Adrenal gland (tissue), 12 donors: ENCODE results near the gene CCDC17. TPM values are rescaled to one million over a fixed set of nuclear protein-coding genes. Genes with fewer than 3 reads are reported as not detected.

Experiments
- DNase-seq, 7 donors: peaks; one replicate each; pipeline ENCODE4 v3.0.0-alpha.2; 2019 to 2020
- H3K27ac ChIP-seq, 5 donors: fragments of 200-600 bp; sonication (generic) in 4 of 5; 1 replicate in 3 of 5; 2 replicates in 2 of 5; pipeline versions ENCODE4 v1.5.1 to v1.8.0; 2016 to 2020; ENCODE audit warnings: mild to moderate bottlenecking in 1 of 5
- H3K27me3 ChIP-seq: fragments of 200-600 bp; 2 replicates; pipeline ENCODE4 v1.8.0; 2021
- H3K36me3 ChIP-seq, 2 donors: fragments of 200-600 bp; replicated peaks in 1 of 2; 1 replicate in 1 of 2; 2 replicates in 1 of 2; pipeline versions ENCODE4 v1.5.1 to v1.8.0; 2018 to 2022
- H3K4me1 ChIP-seq, 2 donors: fragments of 200-600 bp; replicated peaks in 1 of 2; 1 replicate in 1 of 2; 2 replicates in 1 of 2; pipeline versions ENCODE4 v1.5.1 to v1.8.0; 2018 to 2021
- H3K4me3 ChIP-seq, 4 donors: fragments of 200-600 bp; sonication (generic) in 3 of 4; one replicate each; pipeline ENCODE4 v1.5.1; 2016 to 2018
- H3K9me3 ChIP-seq, 3 donors: fragments of 200-600 bp; sonication (generic) in 1 of 3; replicated peaks in 1 of 3; 1 replicate in 2 of 3; 2 replicates in 1 of 3; pipeline versions ENCODE4 v1.5.1 to v1.8.0; 2016 to 2021
- POLR2A ChIP-seq, 2 donors: fragments of 450-650 bp; IDR thresholded peaks; one replicate each; pipeline ENCODE4 v1.6.1; 2017; ENCODE audit warnings: antibody characterized with exemption in 2 of 2, mild to moderate bottlenecking in 2 of 2, moderate library complexity in 1 of 2
- WGBS, 4 donors: extraction: QIAGEN DNeasy Blood & Tissue Kit in 2 of 4; methylation state at CpG; one replicate each; pipeline versions ENCODE4 v1.1.5 to v1.1.7; 2013 to 2017; 5-methylcytosine and 5-hydroxymethylcytosine counted together
- intact Hi-C, 2 donors: fragments of 100-400 bp; cut with DNase I; formaldehyde crosslinking; loops; one replicate each; pipeline versions ENCODE4 v1.14.1 to v1.15.0; 2022 to 2023
- polyA plus RNA-seq, 3 donors: library from polyadenylated mRNA; stranded (reverse); fragments of 200-250 nt in 2 of 3; fragments of 350-450 nt in 1 of 3; fragmentation: Illumina TruSeq in 1 of 3; extraction: RNeasy Lipid Tissue Mini Kit (QIAGEN cat#74804) in 1 of 3; gene quantifications; one replicate each; pipeline ENCODE4 v1.2.3, GENCODE V29; 2013 to 2014
- total RNA-seq, 9 donors: library from RNA; depleted of rRNA in 4 of 9; stranded (reverse); fragments of >200 nt in 4 of 9; fragments of 120-200 nt in 1 of 9; fragmentation: NEBNext Ultra II Directional in 1 of 9; extraction: Animal tissue kit (Norgen Biotek cat#: 25700) in 1 of 9; gene quantifications; one replicate each; pipeline versions ENCODE4 v1.1.0 to v1.2.4, GENCODE V29; 2013 to 2023
- TF ChIP-seq, protein P1 (sequence below), 6 experiments: fragments of 450-650 bp in 4 of 6; fragments of 200-600 bp in 2 of 6; sonication (generic) in 1 of 6; IDR thresholded peaks; 1 replicate in 5 of 6; 2 replicates in 1 of 6; pipeline versions ENCODE4 v1.5.1 to v1.8.0; 2016 to 2021; ENCODE audit warnings: antibody characterized with exemption in 6 of 6, mild to moderate bottlenecking in 2 of 6, moderate library complexity in 1 of 6
- donor health status: healthy with polysubstance abuse.
- donor health status: Bipolar disorder and iron deficiency.
- donor health status: DM: yes; HTN: yes; CAD: no.
- donor health status: DM: no; HTN: no; CAD: no.
- donor health status: DM: no; HTN: no; CAD: no.
- donor health status: DM: yes; HTN: yes; CAD: no.

The CCDC17 gene
- total and polyA plus RNA-seq, 12 donors: 0.24 to 4.2 (median 1.8) TPM; not detected in 1

DNA sequence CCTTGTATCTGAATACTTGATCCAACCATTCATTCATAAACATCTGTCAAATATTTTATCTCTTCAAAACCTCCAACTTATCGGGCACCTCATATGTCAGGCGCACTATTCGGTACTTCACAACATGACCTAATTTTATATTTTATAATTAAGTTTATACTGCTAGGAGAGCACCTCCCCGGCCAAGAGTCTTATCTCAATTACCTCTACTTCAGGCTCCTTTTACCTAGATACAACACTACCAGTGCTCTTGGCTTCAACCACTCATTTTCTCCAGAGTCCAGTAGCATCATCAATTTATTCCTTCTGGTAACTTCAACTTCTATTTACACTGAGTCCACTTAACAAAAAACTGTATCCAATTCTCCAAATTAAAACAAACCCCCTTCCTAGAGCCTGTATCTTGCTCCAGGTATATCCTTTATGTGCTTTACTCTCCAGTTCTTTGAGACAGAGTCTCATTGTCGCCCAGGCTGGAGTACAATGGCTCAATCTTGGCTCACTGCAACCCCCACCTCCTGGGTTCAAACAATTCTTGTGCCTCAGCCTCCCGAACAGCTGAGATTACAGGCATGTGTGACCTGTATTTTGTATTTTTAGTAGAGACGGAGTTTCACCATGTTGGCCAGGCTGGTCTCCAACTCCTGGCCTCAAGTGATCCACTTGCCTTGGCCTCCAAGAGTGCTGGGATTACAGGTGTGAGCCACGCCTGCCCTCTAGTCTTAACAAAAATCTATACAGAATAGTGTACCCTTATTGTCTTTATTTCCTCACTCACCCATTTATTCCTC, 43.7 kb upstream of the CCDC17 start:
- no peaks in the 10 kb centered on the region for H3K9me3 ChIP-seq
- H3K4me3 ChIP-seq: no peak overlapping the region
- TF ChIP-seq, protein P1, sequence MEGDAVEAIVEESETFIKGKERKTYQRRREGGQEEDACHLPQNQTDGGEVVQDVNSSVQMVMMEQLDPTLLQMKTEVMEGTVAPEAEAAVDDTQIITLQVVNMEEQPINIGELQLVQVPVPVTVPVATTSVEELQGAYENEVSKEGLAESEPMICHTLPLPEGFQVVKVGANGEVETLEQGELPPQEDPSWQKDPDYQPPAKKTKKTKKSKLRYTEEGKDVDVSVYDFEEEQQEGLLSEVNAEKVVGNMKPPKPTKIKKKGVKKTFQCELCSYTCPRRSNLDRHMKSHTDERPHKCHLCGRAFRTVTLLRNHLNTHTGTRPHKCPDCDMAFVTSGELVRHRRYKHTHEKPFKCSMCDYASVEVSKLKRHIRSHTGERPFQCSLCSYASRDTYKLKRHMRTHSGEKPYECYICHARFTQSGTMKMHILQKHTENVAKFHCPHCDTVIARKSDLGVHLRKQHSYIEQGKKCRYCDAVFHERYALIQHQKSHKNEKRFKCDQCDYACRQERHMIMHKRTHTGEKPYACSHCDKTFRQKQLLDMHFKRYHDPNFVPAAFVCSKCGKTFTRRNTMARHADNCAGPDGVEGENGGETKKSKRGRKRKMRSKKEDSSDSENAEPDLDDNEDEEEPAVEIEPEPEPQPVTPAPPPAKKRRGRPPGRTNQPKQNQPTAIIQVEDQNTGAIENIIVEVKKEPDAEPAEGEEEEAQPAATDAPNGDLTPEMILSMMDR (IDR thresholded peaks at IDR 0.05): no peak
- TF ChIP-seq POLR2A (IDR thresholded peaks at IDR 0.05): no peak
- no peaks in the 10 kb centered on the region for H3K36me3 ChIP-seq
- 72 to 81% (median 74%) methylated on average over 8 of the region's 8 CpGs for WGBS, 4 donors
- no peak for DNase-seq
- no peaks in the 10 kb centered on the region for H3K27me3 ChIP-seq
- H3K4me1 ChIP-seq: peaks cover 18 to 38% of the 10 kb centered on the region in 2 donors
- intact Hi-C loops: no loop called here
- no peak overlapping the region for H3K27ac ChIP-seq

DNA sequence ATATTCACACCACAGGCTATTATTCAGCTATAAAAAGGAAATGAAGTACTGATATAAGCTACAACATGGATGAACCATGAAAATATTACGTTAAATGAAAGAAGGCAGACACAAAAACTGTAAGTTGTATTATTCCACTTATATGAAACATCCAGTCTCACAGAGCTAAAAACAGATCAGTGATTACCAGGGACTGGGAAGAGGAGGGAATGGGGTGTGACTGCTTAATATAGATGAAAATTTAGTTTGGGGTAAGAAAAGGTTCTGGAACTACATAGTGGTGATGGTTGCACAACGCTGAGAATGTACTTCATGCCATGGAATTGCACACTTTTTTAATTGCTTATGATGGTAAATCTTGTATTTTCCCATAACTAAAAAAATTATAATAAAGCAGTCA, 43.0 kb upstream of the CCDC17 start:
- DNase-seq: no peak
- Histone ChIP-seq H3K27ac (no peak overlapping the region), H3K27me3 (no peaks in the 10 kb centered on the region), H3K4me3 (no peak overlapping the region), H3K4me1 (peaks cover 21 to 44% of the 10 kb centered on the region in 2 donors), H3K9me3 (no peaks in the 10 kb centered on the region), H3K36me3 (no peaks in the 10 kb centered on the region)
- intact Hi-C loops: no loop called here
- TF ChIP-seq, protein P1 (IDR thresholded peaks at IDR 0.05): no peak
- TF ChIP-seq POLR2A (IDR thresholded peaks at IDR 0.05): no peak
- WGBS, 4 donors: 84 to 89% (median 88%) methylated on average over 2 of the region's 2 CpGs

DNA sequence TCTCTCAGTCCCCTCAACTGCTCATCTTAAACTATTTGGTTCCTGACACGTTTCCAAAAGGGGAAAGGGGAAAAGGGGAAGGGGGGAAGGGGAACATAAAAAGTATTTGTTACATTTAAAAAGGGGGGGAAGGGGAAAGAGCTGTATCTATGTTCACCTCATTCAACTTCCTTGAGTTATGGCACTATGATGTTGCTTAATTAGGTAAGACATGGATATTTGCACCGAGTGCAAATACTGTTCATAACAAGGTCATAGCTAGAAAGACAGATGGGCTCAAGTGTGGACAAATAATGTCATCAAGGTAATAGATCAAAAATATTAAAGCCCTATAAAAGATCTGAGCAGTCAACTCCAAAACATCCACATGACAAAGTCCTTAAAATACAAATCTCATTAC, 36.5 kb upstream of the CCDC17 start:
- H3K4me1 ChIP-seq: peaks cover 3 to 13% of the 10 kb centered on the region in 2 donors
- H3K27ac ChIP-seq: no peak overlapping the region
- no peaks in the 10 kb centered on the region for H3K27me3 ChIP-seq
- WGBS, 4 donors: 37 to 54% (median 46%) methylated on average over 2 of the region's 2 CpGs
- no peak for DNase-seq
- no peak overlapping the region for H3K4me3 ChIP-seq
- H3K36me3 ChIP-seq: peaks cover 0 to 49% of the 10 kb centered on the region in 2 donors
- no peaks in the 10 kb centered on the region for H3K9me3 ChIP-seq
- intact Hi-C loops: no loop called here
- TF ChIP-seq, protein P1 (IDR thresholded peaks at IDR 0.05): no peak
- TF ChIP-seq POLR2A (IDR thresholded peaks at IDR 0.05): no peak

DNA sequence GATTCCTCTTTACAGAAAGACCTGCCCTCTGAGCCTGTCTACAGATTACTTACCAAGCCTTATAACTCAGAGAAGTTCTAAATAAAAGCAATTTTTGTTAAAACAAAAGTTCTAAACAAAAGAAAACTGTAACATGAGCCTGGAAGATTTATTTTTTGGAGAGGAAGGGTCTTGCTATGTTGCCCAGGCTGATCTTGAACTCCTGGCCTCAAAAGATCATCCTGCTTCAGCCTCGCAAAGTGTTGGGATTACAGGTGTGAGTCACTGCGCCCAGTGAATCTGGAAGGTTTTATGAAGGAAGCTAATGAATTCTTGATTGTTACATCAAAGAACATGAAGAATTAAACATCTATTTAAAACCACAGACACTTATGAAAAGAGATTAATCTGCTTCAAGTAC, 35.4 kb upstream of the CCDC17 start:
- Histone ChIP-seq H3K4me3 (no peak overlapping the region), H3K9me3 (no peaks in the 10 kb centered on the region), H3K36me3 (peaks cover 0 to 60% of the 10 kb centered on the region in 2 donors), H3K4me1 (peaks cover 3 to 13% of the 10 kb centered on the region in 2 donors), H3K27ac (no peak overlapping the region), H3K27me3 (no peaks in the 10 kb centered on the region)
- no peak for DNase-seq
- WGBS, 4 donors: 97 to 100% (median 98%) methylated on average over 2 of the region's 2 CpGs
- TF ChIP-seq, protein P1 (IDR thresholded peaks at IDR 0.05): no peak
- no peak for TF ChIP-seq POLR2A (IDR thresholded peaks at IDR 0.05)
- intact Hi-C loops: no loop called here
